Colonic mucosa (tissue), 4 donors: ENCODE results near the gene CALML4. TPM values are rescaled to one million over a fixed set of nuclear protein-coding genes. Genes with fewer than 3 reads are reported as not detected.

ENCODE experiments used
- DNase-seq: peaks from one replicate; pipeline ENCODE4 v3.0.0-alpha.2; 2020
- H3K27ac ChIP-seq: fragments of 200-600 bp; one replicate; pipeline ENCODE4 v1.8.0; 2021
- H3K27me3 ChIP-seq: fragments of 200-600 bp; one replicate; pipeline ENCODE4 v1.8.0; 2021
- H3K36me3 ChIP-seq: fragments of 200-600 bp; one replicate; pipeline ENCODE4 v1.8.0; 2021
- H3K4me1 ChIP-seq: fragments of 200-600 bp; one replicate; pipeline ENCODE4 v1.8.0; 2021; ENCODE audit warnings: mild to moderate bottlenecking
- H3K4me3 ChIP-seq: fragments of 200-600 bp; one replicate; pipeline ENCODE4 v1.8.0; 2021
- H3K9ac ChIP-seq, 2 donors: one replicate each; pipeline ENCODE4 v1.7.0; 2013; ENCODE audit warnings: control low read depth in 2 of 2, low read depth in 2 of 2, low read length in 2 of 2
- H3K9me3 ChIP-seq: fragments of 200-600 bp; one replicate; pipeline ENCODE4 v1.8.0; 2021
- CTCF ChIP-seq: fragments of 200-600 bp; IDR thresholded peaks from one replicate; pipeline ENCODE4 v1.8.0; 2022; ENCODE audit warnings: antibody characterized with exemption, mild to moderate bottlenecking
- intact Hi-C: fragments of 100-400 bp; cut with DNase I; formaldehyde crosslinking; loops from one replicate; pipeline ENCODE4 v1.14.1; 2022
- total RNA-seq, 2 donors: library from RNA; stranded (reverse); fragmentation: NEBNext Ultra II Directional in 1 of 2; extraction: Animal tissue kit (Norgen Biotek cat#: 25700) in 1 of 2; gene quantifications; one replicate each; pipeline ENCODE4 v1.2.1, GENCODE V29; 2021
- donor health status: healthy.
- donor health status: DM: no; HTN: no; CAD: no.
- donor health status: DM: no; HTN: no; CAD: no.

CALML4 gene
- total RNA-seq, 2 donors from 2014 or later: 111 to 126 TPM

GRCh38 chr15:68143785-68144184 lies 61.3 kb downstream of the CALML4 start:
- Histone ChIP-seq H3K36me3 (peaks cover 5% of the 10 kb centered on the region), H3K27me3 (no peaks in the 10 kb centered on the region), H3K4me1 (no peaks in the 10 kb centered on the region), H3K4me3 (no peak overlapping the region), H3K9ac (no peak overlapping the region), H3K27ac (no peak overlapping the region), H3K9me3 (no peaks in the 10 kb centered on the region)
- DNase-seq: no peak
- no peak for TF ChIP-seq CTCF
- intact Hi-C loops: no loop called here

GRCh38 chr15:68143129-68143528 lies 62.0 kb downstream of the CALML4 start:
- Histone ChIP-seq H3K36me3 (peaks cover 5% of the 10 kb centered on the region), H3K27me3 (no peaks in the 10 kb centered on the region), H3K27ac (no peak overlapping the region), H3K4me3 (no peak overlapping the region), H3K9ac (no peak overlapping the region), H3K9me3 (no peaks in the 10 kb centered on the region), H3K4me1 (peaks cover 3% of the 10 kb centered on the region)
- no peak for TF ChIP-seq CTCF
- no peak for DNase-seq
- intact Hi-C loops: no loop called here

Other genes with a start within 250 kb of the CALML4 start
- 10 to 100 TPM; 26.6 to 33.0 TPM for gene PIAS1, start 151.0 kb downstream of the CALML4 start, total RNA-seq
- 10 to 100 TPM; 18.9 to 55.8 TPM for gene CLN6, start 24.4 kb upstream of the CALML4 start, total RNA-seq
- 10 to 100 TPM; 34.4 to 52.4 TPM for gene FEM1B, start 72.4 kb upstream of the CALML4 start, total RNA-seq
- gene ITGA11, start 226.8 kb upstream of the CALML4 start, total RNA-seq: 1 to 10 TPM; 2.4 to 4.1 TPM